Body of pancreas (tissue), 4 donors: ENCODE data around the gene CHRNB4. TPM values are rescaled to one million over a fixed set of nuclear protein-coding genes. Genes with fewer than 3 reads are reported as not detected.

ENCODE experiments used
- ATAC-seq: fragments of 150-250 bp; one replicate; pipeline ENCODE4 v1.9.1; 2016
- DNase-seq, 4 donors: peaks; one replicate each; pipeline ENCODE4 v3.0.0-alpha.2; 2019
- H3K27ac ChIP-seq, 4 donors: fragments of 200-600 bp; sonication (generic); 1 replicate in 3 of 4; 2 replicates in 1 of 4; pipeline versions ENCODE4 v1.5.1 to v1.6.1; 2016 to 2019; ENCODE audit warnings: mild to moderate bottlenecking in 1 of 4, mixed read lengths in 1 of 4, moderate library complexity in 1 of 4
- H3K27me3 ChIP-seq, 2 donors: fragments of 200-600 bp; sonication (generic); one replicate each; pipeline ENCODE4 v1.6.0; 2016; ENCODE audit warnings: mild to moderate bottlenecking in 1 of 2
- H3K36me3 ChIP-seq, 2 donors: fragments of 200-600 bp; sonication (generic); replicated peaks in 1 of 2; 2 replicates each; pipeline ENCODE4 v1.5.1; 2016; ENCODE audit warnings: low read depth in 2 of 2; ENCODE audit not compliant: insufficient read depth in 1 of 2
- H3K4me1 ChIP-seq: fragments of 200-600 bp; sonication (generic); one replicate; pipeline ENCODE4 v1.6.0; 2016
- H3K4me3 ChIP-seq, 2 donors: fragments of 200-600 bp; sonication (generic); 1 replicate in 1 of 2; 2 replicates in 1 of 2; pipeline ENCODE4 v1.5.1; 2016 to 2019
- H3K9me3 ChIP-seq, 3 donors: fragments of 200-600 bp; sonication (generic); 1 replicate in 2 of 3; 2 replicates in 1 of 3; pipeline ENCODE4 v1.5.1; 2016
- POLR2A ChIP-seq, 3 donors: fragments of 450-650 bp; IDR thresholded peaks; one replicate each; pipeline ENCODE4 v1.6.1; 2016; ENCODE audit warnings: antibody characterized with exemption in 3 of 3, mild to moderate bottlenecking in 2 of 3
- WGBS, 2 donors: methylation state at CpG; one replicate each; pipeline ENCODE4 v1.1.5; 2017; 5-methylcytosine and 5-hydroxymethylcytosine counted together
- intact Hi-C: fragments of 100-400 bp; cut with DNase I; formaldehyde crosslinking; loops from one replicate; pipeline ENCODE4 v1.15.1; 2023
- total RNA-seq, 2 donors: library from RNA; depleted of rRNA; stranded (reverse); fragments of >200 nt; gene quantifications; one replicate each; pipeline ENCODE4 v1.1.0, GENCODE V29; 2016
- TF ChIP-seq, protein P1 (sequence below), 7 experiments: fragments of 450-650 bp in 4 of 7; fragments of 200-600 bp in 3 of 7; sonication (generic) in 3 of 7; IDR thresholded peaks; one replicate each; pipeline ENCODE4 v1.5.1; 2016 to 2019; ENCODE audit warnings: antibody characterized with exemption in 7 of 7

Gene CHRNB4
- total RNA-seq, 2 donors from 2014 or later = not detected

DNA sequence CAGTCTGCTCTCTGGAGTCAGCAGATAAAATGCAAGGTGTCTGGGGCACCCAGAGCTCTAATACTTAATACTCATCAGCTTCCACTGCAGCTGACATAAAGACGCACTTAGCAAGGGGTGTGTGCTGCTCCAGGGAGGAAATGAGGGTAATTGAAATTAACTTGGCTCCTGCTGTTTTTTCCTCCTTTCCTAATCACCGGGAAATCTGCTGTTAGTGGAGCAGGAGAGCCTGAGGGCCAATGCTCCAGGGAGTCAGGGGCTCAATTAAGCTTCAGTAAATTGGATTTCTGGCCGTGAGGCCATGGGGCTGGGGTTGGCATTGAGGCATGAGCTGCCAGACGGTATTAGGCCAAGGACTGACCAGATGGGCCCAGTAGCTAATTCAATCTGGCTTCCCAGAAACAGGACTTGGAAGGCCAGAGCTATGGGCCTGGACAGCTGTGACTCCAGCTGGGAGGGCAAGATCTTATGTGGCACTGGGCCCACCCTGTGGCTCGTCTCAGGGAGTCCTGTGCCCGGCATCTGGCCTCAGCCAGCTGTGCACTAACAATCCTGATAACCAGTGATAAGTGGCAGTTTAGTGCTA lies 30.7 kb upstream of the CHRNB4 start:
- intact Hi-C loops = no loop called here

DNA sequence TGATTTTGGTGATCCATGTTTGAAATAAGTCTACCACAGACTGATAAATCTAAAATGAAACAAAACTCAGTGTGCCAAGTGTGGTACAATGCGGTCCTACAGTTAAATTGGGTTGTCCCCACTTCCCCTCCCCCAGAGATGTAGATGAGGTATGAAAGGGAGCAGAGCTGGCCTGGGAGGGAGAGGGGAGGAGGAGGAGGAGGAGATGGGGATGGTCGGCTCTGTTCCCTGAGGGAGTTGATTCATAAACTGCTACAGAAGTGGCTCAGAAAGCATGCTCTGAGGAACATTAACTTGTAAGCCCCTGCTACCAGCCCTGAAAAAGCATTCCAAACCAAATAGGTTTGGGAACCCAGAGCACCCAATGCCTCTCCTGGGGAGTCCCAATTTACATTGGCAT lies 28.0 kb upstream of the CHRNB4 start:
- H3K9me3 ChIP-seq = no peaks in the 10 kb centered on the region
- H3K4me1 ChIP-seq = no peaks in the 10 kb centered on the region
- no peak for DNase-seq
- intact Hi-C loops = no loop called here
- no peak for ATAC-seq
- WGBS, 2 donors = 70 to 79% methylated on average over 2 of the region's 2 CpGs
- H3K27me3 ChIP-seq = no peaks in the 10 kb centered on the region
- H3K36me3 ChIP-seq = no peaks in the 10 kb centered on the region
- TF ChIP-seq, protein P1, sequence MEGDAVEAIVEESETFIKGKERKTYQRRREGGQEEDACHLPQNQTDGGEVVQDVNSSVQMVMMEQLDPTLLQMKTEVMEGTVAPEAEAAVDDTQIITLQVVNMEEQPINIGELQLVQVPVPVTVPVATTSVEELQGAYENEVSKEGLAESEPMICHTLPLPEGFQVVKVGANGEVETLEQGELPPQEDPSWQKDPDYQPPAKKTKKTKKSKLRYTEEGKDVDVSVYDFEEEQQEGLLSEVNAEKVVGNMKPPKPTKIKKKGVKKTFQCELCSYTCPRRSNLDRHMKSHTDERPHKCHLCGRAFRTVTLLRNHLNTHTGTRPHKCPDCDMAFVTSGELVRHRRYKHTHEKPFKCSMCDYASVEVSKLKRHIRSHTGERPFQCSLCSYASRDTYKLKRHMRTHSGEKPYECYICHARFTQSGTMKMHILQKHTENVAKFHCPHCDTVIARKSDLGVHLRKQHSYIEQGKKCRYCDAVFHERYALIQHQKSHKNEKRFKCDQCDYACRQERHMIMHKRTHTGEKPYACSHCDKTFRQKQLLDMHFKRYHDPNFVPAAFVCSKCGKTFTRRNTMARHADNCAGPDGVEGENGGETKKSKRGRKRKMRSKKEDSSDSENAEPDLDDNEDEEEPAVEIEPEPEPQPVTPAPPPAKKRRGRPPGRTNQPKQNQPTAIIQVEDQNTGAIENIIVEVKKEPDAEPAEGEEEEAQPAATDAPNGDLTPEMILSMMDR (IDR thresholded peaks at IDR 0.05) = no peak
- no peak for TF ChIP-seq POLR2A (IDR thresholded peaks at IDR 0.05)
- no peak overlapping the region for H3K4me3 ChIP-seq
- no peak overlapping the region for H3K27ac ChIP-seq

More for the DNA sequence above, 30.7 kb upstream of the CHRNB4 start:
- Histone ChIP-seq H3K9me3 (no peaks in the 10 kb centered on the region), H3K36me3 (no peaks in the 10 kb centered on the region), H3K27ac (no peak overlapping the region), H3K4me1 (no peaks in the 10 kb centered on the region), H3K27me3 (no peaks in the 10 kb centered on the region), H3K4me3 (no peak overlapping the region)
- no peak for TF ChIP-seq POLR2A (IDR thresholded peaks at IDR 0.05)
- TF ChIP-seq, protein P1 (IDR thresholded peaks at IDR 0.05) = no peak
- ATAC-seq (no peak), DNase-seq (peak in 1 of 4 donors; percentile 6)
- 66 to 87% methylated on average over 4 to 6 of the region's 6 CpGs for WGBS, 2 donors

DNA sequence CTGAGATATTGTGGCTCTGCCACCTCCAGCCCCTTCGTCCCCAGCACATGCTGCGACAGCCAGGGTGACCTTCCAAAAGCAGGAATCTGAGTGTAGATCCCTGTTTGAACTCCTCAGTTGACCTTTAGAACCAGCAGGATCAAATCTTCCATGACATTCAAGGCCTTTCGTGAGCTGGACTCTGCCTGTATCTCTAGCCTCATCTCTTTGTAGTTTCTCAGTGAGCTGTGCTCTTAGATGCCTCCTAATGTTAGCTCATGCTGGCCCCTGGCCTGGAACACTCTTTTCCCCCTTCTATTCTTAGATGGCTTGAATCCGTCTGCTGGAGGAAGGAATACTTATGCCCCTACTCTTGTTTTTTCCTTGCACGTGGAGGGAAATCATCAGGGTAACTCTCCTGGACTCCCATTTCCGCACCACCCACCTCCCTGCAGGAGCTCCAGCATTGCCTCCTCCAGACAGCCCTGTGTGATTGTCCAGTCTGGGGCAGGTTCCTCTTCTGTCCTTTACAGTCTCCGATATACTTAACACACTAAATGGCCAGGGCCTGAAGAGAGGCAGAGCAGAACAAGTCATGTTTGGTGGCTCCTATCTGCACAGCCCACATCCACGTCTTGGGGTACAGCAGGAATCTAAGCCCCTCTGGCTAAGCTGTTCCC lies 26.7 kb upstream of the CHRNB4 start:
- 78 to 80% methylated on average over 8 of the region's 8 CpGs for WGBS, 2 donors
- intact Hi-C loops = no loop called here
- DNase-seq (no peak), ATAC-seq (no peak)
- no peaks in the 10 kb centered on the region for H3K4me1 ChIP-seq
- no peak overlapping the region for H3K4me3 ChIP-seq
- H3K36me3 ChIP-seq = no peaks in the 10 kb centered on the region
- no peaks in the 10 kb centered on the region for H3K27me3 ChIP-seq
- H3K27ac ChIP-seq = no peak overlapping the region
- TF ChIP-seq POLR2A (IDR thresholded peaks at IDR 0.05) = no peak
- TF ChIP-seq, protein P1 (IDR thresholded peaks at IDR 0.05) = no peak
- no peaks in the 10 kb centered on the region for H3K9me3 ChIP-seq

DNA sequence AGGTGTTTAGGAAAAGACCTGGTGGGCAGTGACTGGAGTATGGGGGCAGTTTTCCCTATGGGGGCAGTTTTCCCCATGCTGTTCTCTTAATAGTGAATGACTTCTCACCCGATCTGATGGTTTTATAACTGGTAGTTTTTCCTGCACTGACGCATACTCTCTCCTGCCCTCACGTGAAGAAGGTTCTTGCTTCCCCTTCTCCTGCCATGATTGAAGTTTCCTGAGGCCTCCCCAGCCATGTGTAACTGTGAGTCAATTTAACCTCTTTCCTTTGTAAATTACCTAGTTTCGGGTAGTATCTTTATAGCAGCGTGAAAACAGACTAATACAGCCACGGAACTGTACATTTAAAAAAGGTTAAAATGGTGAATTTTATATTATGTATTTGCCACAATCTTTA lies 25.0 kb upstream of the CHRNB4 start:
- Histone ChIP-seq H3K4me3 (no peak overlapping the region), H3K27me3 (no peaks in the 10 kb centered on the region), H3K27ac (no peak overlapping the region), H3K9me3 (no peaks in the 10 kb centered on the region), H3K4me1 (no peaks in the 10 kb centered on the region), H3K36me3 (no peaks in the 10 kb centered on the region)
- no peak for DNase-seq
- ATAC-seq = no peak
- WGBS, 2 donors = 86 to 89% methylated on average over 6 of the region's 6 CpGs
- intact Hi-C loops = no loop called here
- TF ChIP-seq, protein P1 (IDR thresholded peaks at IDR 0.05) = no peak
- no peak for TF ChIP-seq POLR2A (IDR thresholded peaks at IDR 0.05)

DNA sequence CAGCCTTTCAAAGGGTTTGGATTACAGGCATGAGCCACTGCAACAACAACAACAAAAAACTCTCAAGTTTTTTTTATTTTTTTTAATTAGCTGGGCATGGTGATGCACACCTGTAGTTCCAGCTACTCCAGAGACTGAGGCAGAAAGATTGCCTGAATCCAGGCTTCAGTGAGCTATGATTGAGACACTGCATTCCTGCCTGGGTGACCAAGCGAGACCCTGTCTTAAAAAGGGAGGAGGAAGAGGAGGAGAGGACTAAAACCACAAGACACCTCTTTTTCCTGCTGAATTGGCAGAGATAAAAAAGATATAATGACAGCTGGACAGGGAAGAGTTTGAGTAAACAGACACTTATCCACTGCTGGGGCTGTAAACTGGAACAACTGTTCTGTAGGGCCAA lies 22.7 kb upstream of the CHRNB4 start:
- TF ChIP-seq, protein P1 (IDR thresholded peaks at IDR 0.05) = no peak
- TF ChIP-seq POLR2A (IDR thresholded peaks at IDR 0.05) = no peak
- DNase-seq (no peak), ATAC-seq (no peak)
- Histone ChIP-seq H3K4me3 (no peak overlapping the region), H3K36me3 (no peaks in the 10 kb centered on the region), H3K27ac (no peak overlapping the region), H3K9me3 (no peaks in the 10 kb centered on the region), H3K27me3 (no peaks in the 10 kb centered on the region), H3K4me1 (no peaks in the 10 kb centered on the region)
- 62 to 76% methylated on average over 1 of the region's 1 CpG for WGBS, 2 donors
- intact Hi-C loops = no loop called here
